GM12878 (cell line): ENCODE measurements around the gene POMT2. TPM values are rescaled to one million over a fixed set of nuclear protein-coding genes. Genes with fewer than 3 reads are reported as not detected.

ENCODE experiments used
- ATAC-seq: fragments of 200-7000 bp; cut with Tn5 transposase; 3 replicates; pipeline ENCODE4 v1.9.1; 2020; ENCODE audit warnings: mild to moderate bottlenecking, moderate library complexity
- BruUV-seq: library from RNA; stranded (reverse); fragments of 400-500 nt; replicated peaks from 2 replicates; lab custom pipeline; 2021; lab: Mats Ljungman, UMichigan
- CTCF ChIA-PET: fragments of 300-600 bp; sonication (Branson Sonifier 250); formaldehyde crosslinking; extraction: SDS; loops from one replicate; lab custom pipeline; 2021; ENCODE audit warnings: inconsistent platforms; lab: Yijun Ruan, JAX
- POLR2A ChIA-PET: fragments of 350-600 bp; formaldehyde crosslinking; extraction: SDS; loops from one replicate; lab custom pipeline; 2021; ENCODE audit warnings: inconsistent platforms; lab: Charles Lee
- RAD21 ChIA-PET: fragments of 300-600 bp; sonication (Branson Sonifier 250); formaldehyde crosslinking; loops from one replicate; lab custom pipeline; 2023; ENCODE audit warnings: antibody characterized with exemption; ENCODE audit not compliant: unreplicated experiment; lab: Charles Lee
- SMC1A ChIA-PET: fragments of 300-600 bp; sonication (Branson Sonifier 250); formaldehyde crosslinking; loops from one replicate; lab custom pipeline; 2023; ENCODE audit not compliant: unreplicated experiment, uncharacterized antibody; lab: Charles Lee
- DNase-seq: peaks from one replicate; pipeline ENCODE4 v3.0.0-alpha.2; 2011; ENCODE audit warnings: low read depth, low spot score
- FAIRE-seq: peaks from 3 replicates; lab custom pipeline; 2011; peaks lifted over from hg19 to GRCh38; lab: Jason Lieb, UNC
- H2AFZ ChIP-seq: 2 replicates; pipeline ENCODE4 v1.6.0; 2011; ENCODE audit warnings: low read depth, low read length, control low read depth; ENCODE audit not compliant: control insufficient read depth
- H3K27ac ChIP-seq: 2 replicates; pipeline ENCODE4 v1.5.1; 2011; ENCODE audit warnings: control low read depth; ENCODE audit not compliant: control insufficient read depth, insufficient read depth
- H3K27me3 ChIP-seq, 2 experiments: replicated peaks in 1 of 2; 2 replicates each; pipeline versions ENCODE4 v1.6.0 to v1.6.1; 2011; ENCODE audit warnings: low read length in 1 of 2; ENCODE audit not compliant: control insufficient read depth in 2 of 2, insufficient read depth in 2 of 2
- H3K36me3 ChIP-seq, 2 experiments: 2 replicates each; pipeline ENCODE4 v1.5.1; 2011; ENCODE audit warnings: low read length in 1 of 2; ENCODE audit not compliant: control insufficient read depth in 2 of 2, insufficient read depth in 2 of 2
- H3K4me1 ChIP-seq: 2 replicates; pipeline ENCODE4 v1.6.1; 2011; ENCODE audit warnings: mild to moderate bottlenecking, low read length, moderate library complexity, mixed read lengths; ENCODE audit not compliant: control insufficient read depth, insufficient read depth
- H3K4me2 ChIP-seq: 2 replicates; pipeline ENCODE4 v1.6.0; 2011; ENCODE audit warnings: control low read depth; ENCODE audit not compliant: control insufficient read depth, insufficient read depth
- H3K4me3 ChIP-seq: fragments of 200-600 bp; sonication (generic); 2 replicates; pipeline ENCODE4 v1.5.1; 2016
- H3K79me2 ChIP-seq: 2 replicates; pipeline ENCODE4 v1.6.0; 2011; ENCODE audit warnings: low read length; ENCODE audit not compliant: control insufficient read depth, insufficient read depth
- H3K9ac ChIP-seq: 2 replicates; pipeline ENCODE4 v1.8.0; 2011; ENCODE audit warnings: low read length, control low read depth, mixed read lengths; ENCODE audit not compliant: control insufficient read depth, insufficient read depth
- H3K9me3 ChIP-seq: replicated peaks from 3 replicates; pipeline ENCODE4 v1.5.1; 2011; ENCODE audit warnings: mild to moderate bottlenecking, low read length; ENCODE audit not compliant: control insufficient read depth, insufficient read depth
- H4K20me1 ChIP-seq: 2 replicates; pipeline ENCODE4 v1.6.0; 2011; ENCODE audit not compliant: control insufficient read depth, insufficient read depth
- GABPA ChIP-seq: IDR thresholded peaks from 2 replicates; pipeline ENCODE4 v1.6.1; 2014; ENCODE audit warnings: antibody characterized with exemption, low read depth, mild to moderate bottlenecking, inconsistent platforms
- HCFC1 ChIP-seq: fragments of 150-350 bp; IDR thresholded peaks from 2 replicates; pipeline ENCODE4 v1.6.1; 2014; ENCODE audit warnings: low read length
- IRF3 ChIP-seq: fragments of 450-650 bp; IDR thresholded peaks from 2 replicates; pipeline ENCODE4 v1.6.1; 2014; ENCODE audit warnings: mild to moderate bottlenecking
- RUNX3 ChIP-seq: IDR thresholded peaks from 2 replicates; pipeline ENCODE4 v1.6.1; 2012; ENCODE audit warnings: low read length, inconsistent platforms
- TAF1 ChIP-seq: IDR thresholded peaks from 2 replicates; pipeline ENCODE4 v1.6.1; 2011; ENCODE audit warnings: mild to moderate bottlenecking, low read depth, low read length, borderline replicate concordance
- WGBS: methylation state at CpG from one replicate; pipeline ENCODE4 v1.1.6; 2016; ENCODE audit warnings: low lambda C conversion rate; ENCODE audit not compliant: insufficient replicate concordance, insufficient coverage; ENCODE audit errors: missing lambda C conversion rate; 5-methylcytosine and 5-hydroxymethylcytosine counted together
- in situ Hi-C: fragments of 300-500 bp; cut with MboI; formaldehyde crosslinking; loops from 9 replicates; pipeline ENCODE4 v1.14.3; 2018; ENCODE audit warnings: mixed read lengths
- intact Hi-C: fragments of 100-400 bp; cut with micrococcal nuclease; formaldehyde crosslinking; loops from one replicate; pipeline ENCODE4 v1.14.2; 2022; ENCODE audit not compliant: unreplicated experiment
- polyA plus RNA-seq, 11 experiments: library from polyadenylated mRNA; depleted of rRNA in 4 of 11; unstranded in 6 of 11; stranded (reverse) in 5 of 11; fragments of >200 nt; fragmentation: Nextera tagmentation in 4 of 11; fragmentation: Illumina TruSeq in 1 of 11; extraction: Ambion mirVana in 4 of 11; extraction: Trizol in 1 of 11; gene quantifications; 1 replicate in 1 of 11; 2 replicates in 10 of 11; pipeline versions ENCODE4 v1.2.1 to v1.2.3, GENCODE V29; 2011 to 2016; ENCODE audit warnings: inconsistent platforms in 2 of 11, missing spikeins in 2 of 11, low read depth in 1 of 11
- total RNA-seq, 4 experiments: library from RNA; depleted of rRNA in 3 of 4; stranded (reverse); fragments of >200 nt in 3 of 4; fragmentation: Illumina TruSeq in 1 of 4; extraction: Trizol in 1 of 4; gene quantifications; 2 replicates each; pipeline versions ENCODE4 v1.2.1 to v1.2.3, GENCODE V29; 2013 to 2021

Gene POMT2
- total and polyA plus RNA-seq, 10 of the 15 experiments (the other 5 are each of a cell fraction or from before 2014, with no cell fraction given), result 0.23 to 13.9 (median 6.5) TPM

GRCh38 chr14:77353469-77354141 lies 32.9 kb upstream of the POMT2 start:
- no peak overlapping the region for H2AFZ ChIP-seq
- POLR2A ChIA-PET, result interaction anchor here (0.7 kb wide), 1 partner anchor 198 kb away, joined by 4 read pairs; no protein-coding TSS in a partner anchor
- H4K20me1 ChIP-seq, result no peaks in the 10 kb centered on the region
- H3K27ac ChIP-seq, result no peak overlapping the region
- no TSS peak for BruUV-seq
- no peak overlapping the region for H3K9ac ChIP-seq
- in situ Hi-C loops (no loop called here), intact Hi-C loops (no loop called here)
- no peak for DNase-seq
- SMC1A ChIA-PET, result no interaction called here
- CTCF ChIA-PET, result interaction anchor here (1.0 kb wide), 1 partner anchor 37 kb away, joined by 4 read pairs; no protein-coding TSS in a partner anchor
- WGBS, result 87% methylated on average over 5 of the region's 5 CpGs
- H3K9me3 ChIP-seq, result no peaks in the 10 kb centered on the region
- H3K27me3 ChIP-seq, result no peaks in the 10 kb centered on the region
- H3K79me2 ChIP-seq, result no peaks in the 10 kb centered on the region; the same call in none of the 2 replicates
- TF ChIP-seq GABPA, result no peak
- no peak for TF ChIP-seq HCFC1
- no peak for TF ChIP-seq TAF1
- ATAC-seq, result no peak
- no peak for FAIRE-seq
- H3K36me3 ChIP-seq, result peaks cover 0 to 13% of the 10 kb centered on the region in 2 experiments; a peak in 3 of 4 replicates
- H3K4me1 ChIP-seq, result no peaks in the 10 kb centered on the region
- RAD21 ChIA-PET, result interaction anchor here (0.6 kb wide), 1 partner anchor 1043 kb away, joined by 3 read pairs; no protein-coding TSS in a partner anchor
- H3K4me3 ChIP-seq, result no peak overlapping the region
- no peak overlapping the region for H3K4me2 ChIP-seq

- Histone ChIP-seq H3K4me1 (no peaks in the 10 kb centered on the region), H3K79me2 (no peaks in the 10 kb centered on the region; the same call in 1 of the 2 replicates), H4K20me1 (no peaks in the 10 kb centered on the region), H2AFZ (no peak overlapping the region), H3K9ac (no peak overlapping the region), H3K27ac (no peak overlapping the region; the same call in 1 of the 2 replicates), H3K27me3 (no peaks in the 10 kb centered on the region), H3K4me3 (no peak overlapping the region), H3K4me2 (no peak overlapping the region), H3K36me3 (peaks cover 4 to 21% of the 10 kb centered on the region in 2 experiments), H3K9me3 (no peaks in the 10 kb centered on the region)
- TF ChIP-seq RUNX3 (peak; percentile 34; the same call in 1 of the 2 replicates), IRF3 (no peak)
- ChIA-PET SMC1A (interaction anchor here (0.9 to 1.7 kb wide), 3 partner anchors 10 to 32 kb away, joined by 3 read pairs; no protein-coding TSS in a partner anchor), POLR2A (interaction anchor here (1.6 kb wide), 1 partner anchor 10 kb away, joined by 4 read pairs; no protein-coding TSS in a partner anchor), RAD21 (no interaction called here), CTCF (interaction anchor here (1.5 kb wide), 1 partner anchor 11 kb away, joined by 4 read pairs; no protein-coding TSS in a partner anchor)
- in situ Hi-C loops (no loop called here), intact Hi-C loops (no loop called here)
- FAIRE-seq (no peak), DNase-seq (no peak), ATAC-seq (no peak)
- no TSS peak for BruUV-seq
- 55% methylated on average over 3 of the region's 3 CpGs for WGBS
Measured at GRCh38 chr14:77347751-77348150, 27.1 kb upstream of the POMT2 start.
